HG03342 (cell line): Measurements from ENCODE around the gene EPHA3.

Experiments
- ATAC-seq: cut with Tn5 transposase; IDR thresholded peaks from one replicate; pipeline ENCODE4 v1.9.1; 2021; ENCODE audit warnings: mild to moderate bottlenecking, moderate library complexity; ENCODE audit not compliant: unreplicated experiment

The EPHA3 gene

GRCh38 chr3:89527736-89528305, 420.4 kb downstream of the EPHA3 start:
- ATAC-seq: no peak
